Measurements from ENCODE around the gene RBM22.

RBM22 gene

GRCh38 chr5:150671509-150672236 is 29.2 kb downstream of the RBM22 start:
- Histone ChIP-seq H3K9ac (ENCODE audit: low read depth, low read length) (peak overlapping the region; percentile 97), H3K4me3 (ENCODE audit: low read depth, low read length) (peak overlapping the region; percentile 94), H3K36me3 (ENCODE audit: control insufficient read depth, insufficient read depth, low read length) (no peaks in the 10 kb centered on the region), H3K9me3 (ENCODE audit: control insufficient read depth, insufficient read depth, low read length) (no peaks in the 10 kb centered on the region), H3K27me3 (ENCODE audit: control insufficient read depth, insufficient read depth, low read length) (no peaks in the 10 kb centered on the region), H3K4me1 (ENCODE audit: control insufficient read depth, insufficient read depth, low read length) (peaks cover 18% of the 10 kb centered on the region)

GRCh38 chr5:150670948-150671310 is 29.9 kb downstream of the RBM22 start:
- Histone ChIP-seq H3K4me1 (ENCODE audit: control insufficient read depth, insufficient read depth, low read length) (peaks cover 18% of the 10 kb centered on the region), H3K9me3 (ENCODE audit: control insufficient read depth, insufficient read depth, low read length) (no peaks in the 10 kb centered on the region), H3K36me3 (ENCODE audit: control insufficient read depth, insufficient read depth, low read length) (no peaks in the 10 kb centered on the region), H3K9ac (ENCODE audit: low read depth, low read length) (no peak overlapping the region), H3K4me3 (ENCODE audit: low read depth, low read length) (peak overlapping the region; percentile 94), H3K27me3 (ENCODE audit: control insufficient read depth, insufficient read depth, low read length) (no peaks in the 10 kb centered on the region)

GRCh38 chr5:150670275-150670947 is 30.5 kb downstream of the RBM22 start:
- Histone ChIP-seq H3K27me3 (ENCODE audit: control insufficient read depth, insufficient read depth, low read length) (no peaks in the 10 kb centered on the region), H3K9me3 (ENCODE audit: control insufficient read depth, insufficient read depth, low read length) (no peaks in the 10 kb centered on the region), H3K9ac (ENCODE audit: low read depth, low read length) (no peak overlapping the region), H3K4me3 (ENCODE audit: low read depth, low read length) (peak overlapping the region; percentile 94), H3K36me3 (ENCODE audit: control insufficient read depth, insufficient read depth, low read length) (no peaks in the 10 kb centered on the region), H3K4me1 (ENCODE audit: control insufficient read depth, insufficient read depth, low read length) (peaks cover 18% of the 10 kb centered on the region)

GRCh38 chr5:150665044-150665443 is 35.8 kb downstream of the RBM22 start:
- no peaks in the 10 kb centered on the region for H3K36me3 ChIP-seq (ENCODE audit: control insufficient read depth, insufficient read depth, low read length)
- H3K9ac ChIP-seq (ENCODE audit: low read depth, low read length) = no peak overlapping the region
- no peaks in the 10 kb centered on the region for H3K27me3 ChIP-seq (ENCODE audit: control insufficient read depth, insufficient read depth, low read length)
- peaks cover 9% of the 10 kb centered on the region for H3K4me1 ChIP-seq (ENCODE audit: control insufficient read depth, insufficient read depth, low read length)
- no peaks in the 10 kb centered on the region for H3K9me3 ChIP-seq (ENCODE audit: control insufficient read depth, insufficient read depth, low read length)
- H3K4me3 ChIP-seq (ENCODE audit: low read depth, low read length) = no peak overlapping the region

- no peak overlapping the region for H3K4me3 ChIP-seq (ENCODE audit: low read depth, low read length)
- H3K27me3 ChIP-seq (ENCODE audit: control insufficient read depth, insufficient read depth, low read length) = peaks cover 2% of the 10 kb centered on the region
- H3K36me3 ChIP-seq (ENCODE audit: control insufficient read depth, insufficient read depth, low read length) = no peaks in the 10 kb centered on the region
- no peak overlapping the region for H3K9ac ChIP-seq (ENCODE audit: low read depth, low read length)
- no peaks in the 10 kb centered on the region for H3K9me3 ChIP-seq (ENCODE audit: control insufficient read depth, insufficient read depth, low read length)
- H3K4me1 ChIP-seq (ENCODE audit: control insufficient read depth, insufficient read depth, low read length) = peaks cover 9% of the 10 kb centered on the region
Observed at GRCh38 chr5:150663936-150664335, 36.9 kb downstream of the RBM22 start.

GRCh38 chr5:150662731-150663516 is 37.9 kb downstream of the RBM22 start:
- peaks cover 9% of the 10 kb centered on the region for H3K4me1 ChIP-seq (ENCODE audit: control insufficient read depth, insufficient read depth, low read length)
- peaks cover 2% of the 10 kb centered on the region for H3K27me3 ChIP-seq (ENCODE audit: control insufficient read depth, insufficient read depth, low read length)
- no peak overlapping the region for H3K4me3 ChIP-seq (ENCODE audit: low read depth, low read length)
- H3K36me3 ChIP-seq (ENCODE audit: control insufficient read depth, insufficient read depth, low read length) = no peaks in the 10 kb centered on the region
- H3K9me3 ChIP-seq (ENCODE audit: control insufficient read depth, insufficient read depth, low read length) = no peaks in the 10 kb centered on the region
- no peak overlapping the region for H3K9ac ChIP-seq (ENCODE audit: low read depth, low read length)

- Histone ChIP-seq H3K4me1 (ENCODE audit: control insufficient read depth, insufficient read depth, low read length) (peaks cover 9% of the 10 kb centered on the region), H3K27me3 (ENCODE audit: control insufficient read depth, insufficient read depth, low read length) (peaks cover 10% of the 10 kb centered on the region), H3K9me3 (ENCODE audit: control insufficient read depth, insufficient read depth, low read length) (no peaks in the 10 kb centered on the region), H3K4me3 (ENCODE audit: low read depth, low read length) (no peak overlapping the region), H3K36me3 (ENCODE audit: control insufficient read depth, insufficient read depth, low read length) (no peaks in the 10 kb centered on the region), H3K9ac (ENCODE audit: low read depth, low read length) (peak overlapping the region; percentile 3)
Observed at GRCh38 chr5:150661821-150662596, 38.9 kb downstream of the RBM22 start.

GRCh38 chr5:150661086-150661485 is 39.8 kb downstream of the RBM22 start, which contains the start of gene MYOZ3:
Gene MYOZ3 (plus strand): TSS chr5:150661251. CDS start chr5:150662942, 1,691 bp downstream.
- peaks cover 10% of the 10 kb centered on the region for H3K27me3 ChIP-seq (ENCODE audit: control insufficient read depth, insufficient read depth, low read length)
- no peak within 1 kb of the TSS for H3K9ac ChIP-seq (ENCODE audit: low read depth, low read length)

GRCh38 chr5:150660108-150660831 is 40.6 kb downstream of the RBM22 start:
- peaks cover 9% of the 10 kb centered on the region for H3K4me1 ChIP-seq (ENCODE audit: control insufficient read depth, insufficient read depth, low read length)
- peaks cover 10% of the 10 kb centered on the region for H3K27me3 ChIP-seq (ENCODE audit: control insufficient read depth, insufficient read depth, low read length)
- H3K4me3 ChIP-seq (ENCODE audit: low read depth, low read length) = no peak overlapping the region
- no peaks in the 10 kb centered on the region for H3K36me3 ChIP-seq (ENCODE audit: control insufficient read depth, insufficient read depth, low read length)
- H3K9ac ChIP-seq (ENCODE audit: low read depth, low read length) = no peak overlapping the region
- H3K9me3 ChIP-seq (ENCODE audit: control insufficient read depth, insufficient read depth, low read length) = no peaks in the 10 kb centered on the region

More at GRCh38 chr5:150661086-150661485, 39.8 kb downstream of the RBM22 start, which contains the start of gene MYOZ3:
- Histone ChIP-seq H3K4me1 (ENCODE audit: control insufficient read depth, insufficient read depth, low read length) (peaks cover 9% of the 10 kb centered on the region), H3K4me3 (ENCODE audit: low read depth, low read length) (no peak within 1 kb of the TSS), H3K36me3 (ENCODE audit: control insufficient read depth, insufficient read depth, low read length) (no peaks in the 10 kb centered on the region), H3K9me3 (ENCODE audit: control insufficient read depth, insufficient read depth, low read length) (no peaks in the 10 kb centered on the region)

GRCh38 chr5:150659360-150660107 is 41.3 kb downstream of the RBM22 start:
- Histone ChIP-seq H3K36me3 (ENCODE audit: control insufficient read depth, insufficient read depth, low read length) (no peaks in the 10 kb centered on the region), H3K9me3 (ENCODE audit: control insufficient read depth, insufficient read depth, low read length) (no peaks in the 10 kb centered on the region), H3K4me3 (ENCODE audit: low read depth, low read length) (no peak overlapping the region), H3K4me1 (ENCODE audit: control insufficient read depth, insufficient read depth, low read length) (peaks cover 9% of the 10 kb centered on the region), H3K27me3 (ENCODE audit: control insufficient read depth, insufficient read depth, low read length) (peaks cover 10% of the 10 kb centered on the region), H3K9ac (ENCODE audit: low read depth, low read length) (no peak overlapping the region)
